Measurements from ENCODE around the gene THAP4.
"Not testable (repeated sequence)": the region's sequence is repeated elsewhere in the genome, so short reads cannot be mapped to it uniquely, and the experiment has no call there.

THAP4 gene

DNA sequence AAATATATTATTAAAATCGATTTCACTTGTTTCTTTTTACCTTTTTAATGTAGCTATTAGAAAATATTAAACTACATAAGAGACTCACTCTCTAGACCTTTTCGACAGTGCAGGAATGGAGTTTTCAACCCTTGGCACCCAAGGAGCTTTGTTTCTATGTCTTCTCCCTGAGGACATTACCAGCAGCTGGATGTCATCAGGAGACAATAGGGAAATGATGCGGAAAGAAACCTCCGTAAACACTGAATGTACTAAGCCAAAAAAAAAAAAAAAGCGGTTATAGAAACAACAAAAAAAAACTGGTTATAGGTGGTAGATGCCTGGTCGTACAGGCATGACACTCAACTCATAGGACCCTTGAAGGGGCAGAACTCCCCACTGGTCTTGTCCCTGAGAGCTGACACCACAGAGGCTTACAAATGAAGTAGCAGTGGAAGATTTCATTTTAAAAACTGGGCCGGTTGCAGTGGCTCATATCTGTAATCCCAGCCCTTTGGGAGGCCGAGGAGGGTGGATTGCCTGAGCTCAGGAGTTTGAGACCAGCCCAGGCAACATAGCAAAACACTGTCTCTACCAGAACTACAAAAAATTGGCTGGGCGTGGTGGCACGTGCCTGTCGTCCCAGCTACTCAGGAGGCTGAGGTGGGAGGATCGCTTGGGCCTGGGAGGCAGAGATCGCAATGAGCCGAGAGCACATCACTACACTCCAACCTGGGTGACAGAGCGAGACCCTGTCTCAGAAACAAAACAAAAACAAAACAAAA, 23.8 kb downstream of the THAP4 start:
- DNase-seq (ENCODE audit: low read depth in 2 of 2): no peak

GRCh38 chr2:241612156-241613016, 24.6 kb downstream of the THAP4 start:
- DNase-seq (ENCODE audit: low read depth in 2 of 2): no peak

DNA sequence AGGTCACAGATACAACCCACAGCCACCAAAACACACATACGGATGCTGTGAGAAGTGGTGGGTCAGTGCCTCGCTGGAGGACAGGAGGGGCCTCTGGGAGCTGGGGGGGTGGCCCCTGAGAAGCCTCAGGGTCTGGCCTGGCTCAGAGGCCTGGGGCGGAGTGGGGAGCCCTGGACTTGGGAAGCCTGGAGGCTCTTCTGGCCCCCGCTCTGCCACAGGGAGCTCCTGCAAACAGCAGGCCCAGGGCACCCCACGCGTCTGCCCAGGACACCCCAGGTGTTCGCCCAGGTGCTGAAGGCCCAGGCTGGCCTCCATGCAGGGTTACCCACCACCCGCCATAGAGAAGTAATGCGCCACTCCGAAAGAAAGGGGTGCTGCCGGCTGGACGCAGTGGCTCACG, 25.9 kb downstream of the THAP4 start:
- no peak for DNase-seq (ENCODE audit: low read depth in 2 of 2)

- peak; percentile 80 to 90 for DNase-seq (ENCODE audit: low read depth in 2 of 2)
Observed at GRCh38 chr2:241609859-241610793, 26.8 kb downstream of the THAP4 start.

- no peak for DNase-seq (ENCODE audit: low read depth in 2 of 2)
Observed at GRCh38 chr2:241608881-241609280, 28.1 kb downstream of the THAP4 start.

DNA sequence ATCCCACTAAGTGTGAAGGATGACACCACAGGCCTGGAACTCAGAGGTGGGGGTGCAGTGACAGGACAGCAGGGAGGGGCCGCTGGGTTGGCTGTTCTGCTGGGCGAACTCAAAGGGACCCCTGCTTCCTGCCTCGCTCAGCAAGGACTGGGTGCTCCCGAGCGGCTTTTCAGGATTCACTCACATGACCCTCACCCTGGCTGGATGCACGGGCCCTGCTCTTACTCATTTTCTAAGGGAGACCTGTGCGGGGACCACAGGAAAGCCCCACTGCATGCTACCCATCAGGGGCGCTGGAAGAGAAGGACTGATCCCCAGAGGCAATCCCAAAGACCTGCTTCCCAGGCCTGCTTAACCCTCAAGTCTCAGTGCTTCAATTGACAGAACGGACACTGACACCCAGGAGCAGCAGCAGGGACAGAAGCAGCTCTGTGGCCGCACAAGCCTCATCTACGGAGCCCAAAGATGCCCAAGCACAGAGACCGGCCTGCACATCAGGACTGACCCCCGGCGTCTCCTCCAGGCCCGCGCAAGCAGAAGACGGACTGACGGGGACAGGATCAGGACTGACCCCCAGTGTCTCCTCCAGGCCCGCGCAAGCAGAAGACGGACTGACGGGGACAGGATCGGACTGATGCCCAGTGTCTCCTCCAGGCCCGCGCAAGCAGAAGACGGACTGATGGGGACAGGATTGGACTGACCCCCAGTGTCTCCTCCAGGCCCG, 29.6 kb downstream of the THAP4 start:
- no peak for DNase-seq (ENCODE audit: low read depth in 2 of 2)

DNA sequence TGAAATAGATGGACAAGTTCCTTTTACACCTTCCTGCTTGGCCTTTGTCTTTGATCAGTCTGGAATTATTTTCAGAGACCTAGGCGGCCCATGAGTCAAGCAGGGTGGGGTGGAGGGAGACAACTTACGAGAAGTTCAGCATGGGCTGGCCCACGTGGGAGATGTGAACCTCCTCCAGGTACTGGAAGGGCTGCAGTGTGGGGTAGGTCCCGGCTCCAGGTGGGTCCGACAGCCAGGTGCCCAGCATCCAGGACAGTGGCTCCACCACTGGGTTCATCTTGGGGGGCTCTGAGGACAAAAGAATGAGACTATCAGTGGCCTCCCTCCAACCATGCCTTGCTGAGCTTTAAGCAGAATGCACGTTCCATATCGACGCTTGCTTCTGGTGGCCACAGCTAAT, 30.8 kb downstream of the THAP4 start:
- no peak for DNase-seq (ENCODE audit: low read depth in 2 of 2)

DNA sequence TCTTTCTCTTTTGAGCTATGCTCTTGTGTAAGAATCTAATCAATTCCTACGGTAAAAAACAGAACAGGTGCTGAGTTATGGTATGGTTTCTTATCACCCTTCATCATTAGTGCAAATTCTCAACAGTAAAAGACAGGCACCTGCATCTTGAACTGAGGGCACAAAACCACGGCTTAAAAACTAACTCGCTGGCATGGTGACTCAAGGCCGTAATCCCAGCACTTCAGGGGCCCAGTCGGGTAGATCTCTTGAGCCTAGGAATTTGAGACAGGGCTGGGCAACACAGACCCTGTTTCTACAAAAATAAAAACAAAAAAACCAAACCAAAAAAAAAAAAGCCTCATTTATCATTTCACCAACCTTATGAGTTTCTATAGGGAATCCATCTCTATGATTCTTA, 33.3 kb downstream of the THAP4 start:
- DNase-seq (ENCODE audit: low read depth in 2 of 2): no peak

GRCh38 chr2:241602720-241603119, 34.2 kb downstream of the THAP4 start:
- no peak for DNase-seq (ENCODE audit: low read depth in 2 of 2)

- DNase-seq (ENCODE audit: low read depth in 2 of 2): no peak
Observed at GRCh38 chr2:241601841-241602240, 35.1 kb downstream of the THAP4 start.

DNA sequence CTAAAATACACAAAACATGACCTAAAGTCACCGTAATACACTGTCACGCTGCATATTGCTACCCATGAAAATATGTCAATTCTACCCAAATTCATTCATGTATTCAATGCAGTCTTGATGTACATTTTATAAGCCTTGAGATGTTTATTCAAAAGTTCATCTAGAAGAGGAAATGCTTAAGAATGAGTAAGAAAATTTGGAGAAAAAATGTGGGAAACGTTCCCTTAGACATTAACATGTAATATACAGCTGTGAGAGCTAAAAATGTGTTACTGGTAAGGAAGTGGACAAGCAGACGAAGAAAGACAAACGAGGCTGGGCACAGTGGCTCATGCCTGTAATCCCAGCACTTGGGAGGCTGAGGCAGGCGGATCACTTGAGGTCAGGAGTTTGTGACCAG, 37.3 kb downstream of the THAP4 start:
- no peak for DNase-seq (ENCODE audit: low read depth in 2 of 2)

GRCh38 chr2:241598487-241598886, 38.5 kb downstream of the THAP4 start:
- DNase-seq (ENCODE audit: low read depth in 2 of 2): no peak

DNA sequence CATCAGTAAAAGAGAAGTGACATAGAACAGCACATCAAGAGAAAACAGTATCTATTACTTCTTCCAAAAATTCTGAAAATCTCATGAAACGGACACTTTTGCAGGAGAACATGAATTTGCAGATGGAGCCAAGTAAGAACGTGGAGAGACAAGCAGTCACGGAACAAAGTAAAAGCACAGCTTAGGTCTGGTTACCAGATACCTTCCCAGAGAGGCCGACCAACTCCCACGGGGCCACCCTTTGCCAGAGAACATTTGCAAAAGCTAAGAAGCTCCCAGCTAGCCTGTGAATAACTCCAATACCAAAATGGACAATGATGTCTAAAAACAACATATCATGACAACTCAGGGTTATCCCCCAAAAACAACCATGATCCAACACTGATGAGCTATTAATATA, 38.9 kb downstream of the THAP4 start:
- DNase-seq (ENCODE audit: low read depth in 2 of 2): no peak

GRCh38 chr2:241597561-241597960, 39.4 kb downstream of the THAP4 start:
- no peak for DNase-seq (ENCODE audit: low read depth in 2 of 2)

DNA sequence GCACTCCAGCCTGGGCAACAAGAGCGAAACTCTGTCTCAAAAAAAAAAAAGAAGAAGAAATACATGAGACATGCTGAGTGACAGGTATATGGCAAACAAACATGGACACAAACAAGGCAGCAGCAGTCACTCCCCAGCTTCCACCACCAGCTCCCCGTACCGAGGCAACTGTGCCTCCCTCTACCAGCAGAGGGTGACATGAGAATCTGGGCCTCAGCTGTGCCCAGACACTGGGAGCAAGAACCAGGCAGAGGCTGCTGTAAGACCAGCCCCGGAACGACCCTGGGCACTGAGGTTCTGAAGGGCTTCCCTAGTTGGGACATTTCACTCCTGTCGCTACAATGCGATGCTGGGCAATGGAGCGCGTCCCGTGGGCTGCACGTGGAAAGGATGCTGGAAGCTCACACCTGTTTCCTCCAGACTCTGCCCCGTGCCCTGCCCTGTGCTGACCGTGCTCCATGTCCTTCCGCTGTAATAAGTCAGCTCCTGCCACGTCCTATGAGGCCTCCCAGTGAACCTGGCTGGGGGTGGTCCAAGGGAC, 41.3 kb downstream of the THAP4 start:
- no peak for DNase-seq (ENCODE audit: low read depth in 2 of 2)

DNA sequence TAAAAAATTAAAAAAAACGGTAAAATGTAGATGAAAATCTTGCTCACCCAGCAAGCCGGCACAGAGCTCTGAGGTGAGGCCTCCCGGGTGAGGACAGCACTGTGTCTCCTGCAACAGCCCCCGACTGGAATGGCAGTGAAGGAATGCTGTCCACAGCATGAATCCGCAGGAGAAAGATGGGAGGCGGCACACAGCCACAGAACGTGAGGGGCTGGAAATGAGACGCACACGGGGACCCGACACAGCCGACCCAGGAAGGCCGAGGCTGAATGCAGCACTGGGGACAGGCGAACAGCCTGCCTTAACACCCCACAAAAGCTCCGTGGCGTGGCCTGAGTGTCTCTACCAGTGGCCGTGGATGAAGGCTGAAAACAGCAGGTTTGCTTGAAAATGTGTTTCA, 43.7 kb downstream of the THAP4 start:
- DNase-seq (ENCODE audit: low read depth in 2 of 2): no peak

DNA sequence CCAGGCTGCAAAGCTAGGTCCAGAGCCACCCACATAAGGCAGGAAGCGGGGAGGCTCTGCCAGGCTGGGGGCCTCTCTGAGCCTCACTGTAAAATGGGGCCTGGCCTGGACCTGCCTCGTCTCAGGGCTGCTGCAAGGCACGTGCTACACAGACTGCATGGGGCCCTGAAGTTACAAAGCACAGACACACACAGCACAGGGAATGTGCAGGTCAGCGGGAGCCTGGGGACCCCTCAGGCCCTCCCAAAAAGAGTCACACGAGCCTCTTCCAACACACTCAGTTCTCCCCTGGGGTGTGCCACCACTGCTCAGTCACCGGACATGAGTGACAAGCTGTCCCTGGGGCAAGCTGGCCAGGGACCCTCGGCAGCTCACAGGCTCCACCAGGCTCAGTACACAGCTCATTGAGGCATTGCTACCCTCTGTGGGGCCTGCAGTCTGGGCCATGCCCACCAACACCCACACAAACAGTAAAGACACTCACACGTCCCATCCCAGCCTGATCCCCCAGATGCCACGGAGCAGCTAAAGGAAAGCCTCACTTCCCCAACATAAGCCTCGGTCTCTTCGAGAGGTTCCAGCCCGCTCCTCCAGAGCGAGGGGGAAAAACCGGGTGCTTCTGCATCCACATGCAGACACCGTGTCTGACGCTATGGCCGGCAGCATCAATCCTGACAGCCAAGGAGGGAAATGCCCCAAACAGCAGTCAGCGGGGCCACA, 44.7 kb downstream of the THAP4 start:
- no peak for DNase-seq (ENCODE audit: low read depth in 2 of 2)

DNA sequence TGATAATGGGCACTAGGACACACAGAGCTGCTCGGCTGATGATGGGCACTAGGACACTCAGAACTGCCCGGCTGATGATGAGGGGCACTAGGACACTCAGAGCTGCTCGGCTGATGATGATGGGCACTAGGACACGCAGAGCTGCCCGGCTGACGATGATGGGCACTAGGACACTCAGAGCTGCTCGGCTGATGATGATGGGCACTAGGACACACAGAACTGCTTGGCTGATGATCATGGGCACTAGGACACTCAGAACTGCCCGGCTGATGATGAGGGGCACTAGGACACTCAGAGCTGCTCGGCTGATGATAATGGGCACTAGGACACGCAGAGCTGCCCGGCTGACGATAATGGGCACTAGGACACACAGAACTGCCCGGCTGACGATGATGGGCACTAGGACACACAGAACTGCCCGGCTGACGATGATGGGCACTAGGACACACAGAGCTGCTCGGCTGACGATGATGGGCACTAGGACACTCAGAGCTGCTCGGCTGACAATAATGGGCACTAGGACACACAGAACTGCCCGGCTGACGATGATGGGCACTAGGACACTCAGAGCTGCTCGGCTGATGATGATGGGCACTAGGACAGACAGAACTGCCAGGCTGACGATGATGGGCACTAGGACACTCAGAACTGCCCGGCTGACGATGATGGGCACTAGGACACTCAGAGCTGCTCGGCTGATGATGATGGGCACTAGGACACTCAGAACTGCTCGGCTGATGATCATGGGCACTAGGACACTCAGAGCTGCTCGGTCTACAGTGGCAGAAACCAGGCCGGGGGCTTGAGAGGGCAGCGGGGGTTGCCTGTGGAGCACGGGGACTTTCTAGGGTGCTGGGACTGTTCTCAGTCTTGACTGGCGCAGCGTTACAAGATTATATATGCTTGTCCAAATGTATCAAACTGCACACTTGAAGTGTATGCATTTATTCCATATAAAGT, 46.2 kb downstream of the THAP4 start:
- DNase-seq (ENCODE audit: low read depth in 2 of 2): not testable (repeated sequence)

DNA sequence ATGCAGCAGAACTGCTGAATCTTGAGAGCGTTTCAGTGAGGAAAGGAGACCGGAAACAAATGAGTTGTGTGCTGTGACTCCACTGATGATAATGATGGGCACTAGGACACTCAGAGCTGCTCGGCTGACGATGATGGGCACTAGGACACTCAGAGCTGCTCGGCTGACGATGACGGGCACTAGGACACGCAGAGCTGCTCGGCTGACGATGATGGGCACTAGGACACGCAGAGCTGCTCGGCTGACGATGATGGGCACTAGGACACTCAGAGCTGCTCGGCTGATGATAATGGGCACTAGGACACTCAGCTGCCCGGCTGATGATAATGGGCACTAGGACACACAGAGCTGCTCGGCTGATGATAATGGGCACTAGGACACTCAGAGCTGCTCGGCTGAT, 47.1 kb downstream of the THAP4 start:
- DNase-seq (ENCODE audit: low read depth in 2 of 2): not testable (repeated sequence)

Data from stimulated activated CD4-positive, alpha-beta T cell treated with anti-CD3 and anti-CD28 coated beads, Interleukin-15, amount 100 ng/mL, for 48 hours (primary cell).